ENCODE results near the gene LAMTOR4.
"Not testable (repeated sequence)": the region's sequence is repeated elsewhere in the genome, so short reads cannot be mapped to it uniquely, and the experiment has no call there.

Gene LAMTOR4

GRCh38 chr7:100124301-100125230, 24.2 kb upstream of the LAMTOR4 start:
- no peak for DNase-seq

DNA sequence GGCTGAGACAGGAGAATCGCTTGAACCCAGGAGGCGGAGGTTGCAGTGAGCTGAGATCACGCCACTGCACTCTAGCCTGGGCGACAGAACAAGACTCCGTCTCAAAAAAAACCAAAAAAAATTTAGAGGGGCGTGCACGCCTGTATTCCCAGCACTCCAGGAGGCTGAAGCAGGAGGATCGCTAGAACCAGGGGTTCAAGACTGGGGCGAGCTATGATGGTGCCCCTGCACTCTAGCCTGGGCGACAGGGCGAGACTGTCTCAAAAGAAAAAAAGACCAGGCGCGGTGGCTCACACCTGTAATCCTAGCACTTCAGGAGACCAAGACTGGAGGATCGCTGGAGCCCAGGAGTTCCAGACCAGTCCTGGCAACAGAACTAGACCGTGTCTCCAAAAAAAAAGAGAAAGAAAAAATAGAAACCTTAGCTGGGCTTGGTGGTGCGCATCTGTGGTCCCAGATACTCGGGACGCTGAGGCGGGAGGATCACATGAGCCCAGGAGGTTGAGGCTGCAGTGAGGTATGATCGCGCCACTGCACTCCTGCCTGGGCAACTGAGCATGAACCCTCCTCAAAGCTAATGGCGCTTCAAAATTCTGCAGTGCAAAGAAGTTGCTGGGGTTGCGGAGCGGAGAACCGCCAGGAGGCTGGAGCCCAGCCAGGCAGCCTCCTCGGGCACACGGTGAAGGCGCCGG, 22.3 kb upstream of the LAMTOR4 start:
- DNase-seq = no peak

DNA sequence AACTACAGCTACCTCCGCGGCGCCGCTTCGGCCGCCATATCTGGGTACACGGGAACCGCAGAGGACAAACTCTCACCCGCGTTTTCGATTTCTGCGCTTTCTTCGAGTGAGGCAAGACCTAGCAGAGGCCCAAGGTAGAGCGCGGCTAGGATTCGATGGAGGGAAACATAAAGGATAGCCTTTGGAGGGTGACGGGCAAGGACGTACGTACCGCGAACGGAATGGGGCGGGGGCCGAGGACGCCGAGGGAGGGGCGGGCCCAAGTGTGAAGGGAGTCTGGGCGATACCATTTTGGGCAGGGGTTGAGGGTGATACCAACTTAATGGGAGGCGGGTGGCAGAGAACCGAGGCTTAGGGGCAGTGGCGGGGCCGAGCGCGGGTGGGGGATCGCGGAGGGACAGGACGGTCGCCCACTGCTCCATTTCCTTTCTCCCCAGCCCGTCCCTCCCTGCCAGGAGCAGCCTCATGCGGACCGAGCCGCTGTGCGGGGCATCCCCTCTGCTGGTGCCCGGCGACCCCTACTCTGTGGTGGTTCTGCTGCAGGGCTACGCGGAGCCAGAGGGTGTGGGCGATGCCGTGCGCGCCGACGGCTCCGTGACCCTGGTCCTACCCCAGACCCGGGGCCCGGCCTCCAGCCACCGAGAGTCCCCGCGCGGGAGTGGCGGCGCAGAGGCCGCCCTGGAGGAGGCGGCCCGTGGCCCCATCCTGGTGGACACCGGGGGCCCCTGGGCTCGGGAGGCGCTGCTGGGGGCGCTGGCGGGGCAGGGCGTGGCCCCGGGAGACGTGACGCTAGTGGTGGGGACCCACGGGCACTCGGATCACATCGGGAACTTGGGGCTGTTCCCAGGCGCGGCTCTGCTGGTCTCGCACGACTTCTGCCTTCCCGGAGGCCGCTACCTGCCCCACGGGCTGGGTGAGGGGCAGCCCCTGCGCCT, 21.5 kb upstream of the LAMTOR4 start, which contains the start of gene MBLAC1:
MBLAC1 (plus strand) TSS at position 37 of the 935 bp plus-strand sequence; CDS start at position 466, 429 bp downstream.
- DNase-seq = peak; percentile 87 to 96 (median 90)

GRCh38 chr7:100127866-100128636, 20.7 kb upstream of the LAMTOR4 start:
- peak in 3 of 6 experiments; percentile 14 to 39 (median 18) for DNase-seq

DNA sequence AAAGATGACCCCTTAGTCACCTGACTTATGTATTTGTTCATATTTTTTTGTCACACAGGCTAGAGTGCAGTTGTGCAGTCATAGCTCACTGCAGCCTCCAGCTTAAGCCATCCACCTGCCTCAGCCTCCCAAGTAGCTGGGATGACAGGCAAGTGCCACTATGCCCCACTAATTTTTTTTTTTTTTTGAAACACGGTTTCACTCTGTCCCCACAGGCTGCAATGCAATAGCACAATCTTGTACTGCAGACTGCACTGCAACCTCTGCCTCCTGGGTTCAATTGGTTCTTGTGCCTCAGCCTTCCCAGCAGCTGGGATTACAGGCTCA, 20.1 kb upstream of the LAMTOR4 start:
- DNase-seq = no peak

DNA sequence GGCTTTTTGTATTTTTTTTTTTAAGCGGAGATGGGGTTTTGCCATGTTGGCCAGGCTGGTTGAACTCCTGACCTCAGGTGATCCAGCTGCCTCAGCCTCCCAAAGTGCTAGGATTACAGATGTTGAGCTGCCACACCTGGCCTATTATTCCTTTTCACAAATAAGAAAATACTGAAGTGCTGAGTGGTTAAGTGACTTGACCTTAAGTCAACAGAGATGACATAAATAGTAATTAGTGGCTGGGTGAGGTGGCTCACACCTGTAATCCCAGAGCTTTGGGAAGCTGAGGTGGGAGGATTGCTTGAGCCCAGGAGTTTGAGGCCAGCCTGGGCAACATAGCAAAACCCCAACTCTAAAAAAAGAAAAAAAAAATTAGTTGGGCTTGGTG, 18.5 kb upstream of the LAMTOR4 start:
- DNase-seq = not testable (repeated sequence)

GRCh38 chr7:100130608-100131453, 17.9 kb upstream of the LAMTOR4 start:
- DNase-seq = peak; percentile 62 to 90 (median 80)

DNA sequence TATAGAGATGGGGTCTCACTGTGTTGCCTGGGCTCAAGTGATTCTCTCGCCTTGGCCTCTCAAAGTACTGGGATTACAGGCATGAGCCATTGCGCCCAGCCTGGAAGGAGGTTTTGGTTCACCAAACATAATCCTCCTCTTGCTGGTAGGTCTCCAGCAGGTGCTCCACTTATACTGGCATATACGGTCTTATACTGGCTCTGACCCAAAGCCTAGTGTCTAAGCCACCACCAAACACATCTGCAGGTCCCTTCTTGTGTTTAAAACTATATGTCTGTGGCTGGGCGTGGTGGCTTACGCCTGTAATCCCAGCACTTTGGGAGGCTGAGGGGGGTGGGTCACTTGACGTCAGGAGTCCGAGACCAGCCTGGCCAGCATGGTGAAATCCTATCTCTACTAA, 16.6 kb upstream of the LAMTOR4 start:
- DNase-seq = no peak

DNA sequence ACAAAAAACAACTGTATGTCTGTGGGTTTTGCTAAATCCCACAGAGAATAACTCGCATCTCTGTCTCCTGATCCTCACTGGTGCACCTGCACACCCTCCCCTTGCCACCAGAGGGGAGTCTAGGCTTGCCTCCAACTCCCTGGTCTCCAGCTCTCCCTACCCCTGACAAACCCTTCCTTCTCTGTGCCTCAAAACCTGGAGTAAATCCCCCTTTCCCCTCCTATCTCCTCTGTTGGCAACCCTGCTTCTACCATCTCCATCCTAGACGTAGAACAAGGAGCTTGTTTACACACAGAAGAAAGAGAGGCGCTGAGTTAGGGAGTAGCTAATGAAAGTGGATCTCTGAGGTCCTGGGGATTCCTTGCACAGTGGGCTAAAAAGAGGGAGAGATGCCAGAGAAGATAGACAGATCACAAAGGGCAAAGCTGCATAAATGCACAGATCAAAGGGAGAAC, 16.0 kb upstream of the LAMTOR4 start:
- peak; percentile 42 to 65 (median 52) for DNase-seq

DNA sequence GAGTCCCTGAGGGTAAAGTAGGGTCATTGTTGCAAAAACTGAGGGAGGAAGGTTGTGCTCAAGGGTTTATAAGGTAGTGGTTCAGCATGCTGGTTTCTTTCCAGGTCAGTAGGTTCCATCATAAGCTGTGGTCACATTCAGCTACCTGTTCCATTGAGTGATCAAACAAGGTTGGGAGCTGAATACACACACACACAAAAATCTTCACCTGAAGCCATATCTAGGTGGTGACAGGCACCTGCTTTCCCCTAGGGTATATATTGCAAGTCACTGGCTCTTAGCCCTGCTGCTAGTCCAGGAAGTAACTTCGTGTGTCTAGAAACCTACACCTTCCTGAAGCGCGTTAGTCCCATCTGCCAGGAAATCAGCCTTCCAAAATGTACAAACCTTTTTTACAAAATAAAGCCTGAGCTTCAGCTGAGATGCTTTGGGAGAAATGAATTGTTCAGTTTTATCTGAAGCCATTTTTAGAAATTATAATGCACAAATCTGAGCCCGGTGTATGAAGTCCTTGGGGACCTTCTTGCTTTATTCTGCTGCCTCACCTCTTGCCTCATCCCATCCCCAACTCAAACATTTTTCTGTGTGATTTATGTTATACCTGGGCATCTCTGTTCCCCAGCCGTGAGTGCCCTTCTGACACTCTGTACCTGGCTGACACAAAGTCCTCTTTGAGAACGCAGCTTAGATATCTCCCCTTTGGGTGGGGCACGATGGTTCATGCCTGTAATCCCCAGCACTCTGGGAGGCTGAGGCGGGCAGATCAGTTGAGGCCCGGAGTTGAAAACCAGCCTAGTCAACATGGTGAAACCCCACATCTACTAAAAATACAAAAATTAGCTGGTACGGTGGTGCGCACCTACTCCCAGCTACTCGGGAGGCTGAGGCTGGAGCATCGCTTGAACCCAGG, 10.6 kb upstream of the LAMTOR4 start:
- DNase-seq = peak in 1 of 6 experiments; percentile 15

DNA sequence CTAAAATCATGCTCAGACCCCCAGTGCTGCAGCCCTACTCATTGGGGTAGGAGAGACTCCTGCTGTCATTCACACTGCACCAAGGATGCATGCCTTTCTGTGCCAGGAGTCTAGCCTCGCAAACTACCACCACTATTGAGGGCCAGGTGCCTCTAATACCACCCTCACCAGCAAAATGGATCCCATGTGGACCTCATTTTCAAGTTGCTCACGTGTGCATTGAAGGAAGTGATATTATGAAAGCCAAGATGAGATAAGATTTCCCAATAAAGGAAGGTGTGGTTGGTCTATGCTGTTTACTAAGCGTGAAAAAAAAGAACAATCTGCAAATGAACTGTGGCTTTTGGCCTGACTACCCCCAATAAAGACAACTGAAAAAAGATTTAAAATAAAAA, 7.2 kb upstream of the LAMTOR4 start:
- no peak for DNase-seq

- DNase-seq = no peak
Observed at GRCh38 chr7:100142461-100142860, 6.3 kb upstream of the LAMTOR4 start.

DNA sequence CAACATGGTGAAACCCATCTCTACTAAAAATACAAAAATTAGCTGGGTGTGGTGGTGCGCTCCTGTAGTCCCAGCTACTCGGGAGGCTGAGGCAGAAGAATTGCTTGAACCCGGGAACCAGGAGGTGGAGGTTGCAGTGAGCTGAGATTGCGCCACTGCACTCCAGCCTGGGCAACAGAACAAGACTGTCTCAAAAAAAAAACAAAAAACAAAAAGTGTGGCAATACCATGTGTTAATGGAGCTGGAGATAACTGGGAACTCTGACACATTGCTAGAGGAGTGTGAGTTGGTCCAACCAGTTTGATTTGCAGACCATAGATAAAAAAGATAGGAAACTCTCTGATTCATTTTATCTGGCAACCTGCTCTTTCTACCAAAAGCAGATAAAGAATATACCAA, 2.4 kb upstream of the LAMTOR4 start:
- not testable (repeated sequence) for DNase-seq

DNA sequence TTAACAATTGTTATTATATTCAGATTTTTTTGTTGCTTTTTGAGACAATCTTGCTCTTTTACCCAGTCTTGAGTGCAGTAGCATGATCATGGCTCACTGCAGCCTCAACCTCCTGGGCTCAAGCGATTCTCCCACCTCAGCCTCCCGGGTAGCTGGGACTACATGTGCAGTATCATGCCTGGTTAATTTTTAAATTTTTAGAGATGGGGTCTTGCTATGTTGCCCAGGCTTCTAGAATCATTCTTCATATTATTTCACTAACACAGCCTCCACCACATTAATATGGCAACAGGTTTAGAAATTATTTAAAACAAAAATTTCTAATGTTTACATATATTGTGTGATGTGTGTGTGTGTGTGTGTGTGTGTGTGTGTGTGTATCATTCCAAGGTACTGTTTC, 1.4 kb upstream of the LAMTOR4 start:
- no peak for DNase-seq

DNA sequence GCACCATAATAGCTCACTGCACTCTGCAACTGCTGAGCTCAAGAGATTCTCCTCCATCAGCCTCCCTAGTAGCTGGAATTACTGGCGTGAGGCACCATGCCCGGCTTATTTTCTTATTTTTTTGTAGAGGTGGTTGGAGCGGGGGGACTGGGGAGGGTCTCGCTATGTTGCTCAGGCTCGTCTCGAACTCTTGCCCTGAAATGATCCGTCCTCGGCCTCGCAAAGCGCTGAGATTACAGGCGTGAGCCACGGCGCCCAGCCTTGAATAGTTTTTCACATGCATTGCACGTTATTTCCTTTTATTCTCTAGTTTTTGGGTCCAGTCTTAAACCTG, 526 bp upstream of the LAMTOR4 start:
- no peak for DNase-seq

GRCh38 chr7:100152404-100152803, 3.7 kb downstream of the LAMTOR4 start:
- no peak for DNase-seq

- DNase-seq = no peak
Observed at GRCh38 chr7:100152937-100153666, 4.4 kb downstream of the LAMTOR4 start.

- no peak for DNase-seq
Observed at GRCh38 chr7:100153708-100154535, 5.2 kb downstream of the LAMTOR4 start.

Measured in stimulated activated naive CD4-positive, alpha-beta T cell (primary cell).